ENCODE data around the gene TMEM61.

DNA sequence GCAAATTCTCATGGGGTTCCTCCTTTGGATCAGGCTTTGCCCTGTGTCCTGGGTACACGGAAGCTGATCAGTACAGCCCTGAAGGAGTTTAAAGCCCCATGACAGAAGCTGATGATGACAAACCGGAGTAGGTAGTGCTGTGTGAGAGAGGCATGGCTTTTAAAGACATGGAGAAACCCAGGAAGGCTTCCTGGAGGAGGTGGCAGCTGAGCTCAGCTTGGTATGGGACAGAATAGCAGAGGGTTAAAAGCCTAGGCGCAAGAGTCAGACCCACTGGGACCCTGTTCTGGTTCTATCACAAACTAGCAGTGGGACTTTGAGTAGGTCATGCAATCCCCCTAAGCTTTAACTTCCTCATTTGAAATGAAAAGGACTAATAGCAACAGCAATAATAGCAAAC lies 6.1 kb downstream of the TMEM61 start:
- TF ChIP-seq, protein P1, sequence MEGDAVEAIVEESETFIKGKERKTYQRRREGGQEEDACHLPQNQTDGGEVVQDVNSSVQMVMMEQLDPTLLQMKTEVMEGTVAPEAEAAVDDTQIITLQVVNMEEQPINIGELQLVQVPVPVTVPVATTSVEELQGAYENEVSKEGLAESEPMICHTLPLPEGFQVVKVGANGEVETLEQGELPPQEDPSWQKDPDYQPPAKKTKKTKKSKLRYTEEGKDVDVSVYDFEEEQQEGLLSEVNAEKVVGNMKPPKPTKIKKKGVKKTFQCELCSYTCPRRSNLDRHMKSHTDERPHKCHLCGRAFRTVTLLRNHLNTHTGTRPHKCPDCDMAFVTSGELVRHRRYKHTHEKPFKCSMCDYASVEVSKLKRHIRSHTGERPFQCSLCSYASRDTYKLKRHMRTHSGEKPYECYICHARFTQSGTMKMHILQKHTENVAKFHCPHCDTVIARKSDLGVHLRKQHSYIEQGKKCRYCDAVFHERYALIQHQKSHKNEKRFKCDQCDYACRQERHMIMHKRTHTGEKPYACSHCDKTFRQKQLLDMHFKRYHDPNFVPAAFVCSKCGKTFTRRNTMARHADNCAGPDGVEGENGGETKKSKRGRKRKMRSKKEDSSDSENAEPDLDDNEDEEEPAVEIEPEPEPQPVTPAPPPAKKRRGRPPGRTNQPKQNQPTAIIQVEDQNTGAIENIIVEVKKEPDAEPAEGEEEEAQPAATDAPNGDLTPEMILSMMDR (IDR thresholded peaks at IDR 0.05; ENCODE audit: low read depth, low read length), result no peak
- TF ChIP-seq EZH2phosphoT487 (IDR thresholded peaks at IDR 0.05; ENCODE audit: low read depth), result no peak

Measured in OCI-LY3 (cell line).